LNCAP (cell line): Measurements from ENCODE around the gene TMBIM1.

Experiments used
- CTCF ChIP-seq: fragments of 450-650 bp; IDR thresholded peaks from 2 replicates; pipeline ENCODE4 v1.5.1; 2017; ENCODE audit warnings: mild to moderate bottlenecking

TMBIM1 gene

DNA sequence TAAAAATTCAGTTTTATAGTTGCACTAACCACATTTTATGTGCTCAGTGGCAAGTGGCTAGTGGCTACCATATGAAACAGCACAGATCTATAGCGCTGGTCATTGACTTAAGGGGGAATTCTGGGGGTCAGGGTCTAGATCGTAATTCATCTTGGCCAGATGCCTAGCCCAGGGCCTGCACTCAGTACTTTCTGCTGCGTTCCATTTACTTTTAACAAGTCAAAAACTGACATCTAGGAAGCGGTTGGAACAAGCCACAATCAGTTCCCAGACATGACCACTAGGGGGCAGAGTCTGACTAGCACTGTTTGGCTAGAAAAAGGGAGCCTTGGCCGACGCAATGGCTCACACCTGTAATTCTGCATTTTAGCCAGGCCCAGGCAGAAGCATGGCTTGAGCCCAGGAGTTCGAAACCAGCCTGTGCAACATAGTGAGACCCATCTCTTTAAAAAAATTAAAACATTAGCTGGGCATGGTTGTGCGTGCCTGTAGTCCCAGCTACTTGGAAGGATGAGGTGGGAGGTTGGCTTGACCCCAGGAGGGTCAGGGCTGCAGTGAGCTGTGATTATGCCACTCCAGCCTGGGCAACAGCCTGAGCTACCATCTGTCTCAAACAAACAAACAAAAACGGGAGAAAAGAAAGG is 9.0 kb upstream of the TMBIM1 start:
- TF ChIP-seq CTCF = peak; percentile 82

GRCh38 chr2:218300141-218300540 is 7.8 kb upstream of the TMBIM1 start:
- TF ChIP-seq CTCF = no peak

DNA sequence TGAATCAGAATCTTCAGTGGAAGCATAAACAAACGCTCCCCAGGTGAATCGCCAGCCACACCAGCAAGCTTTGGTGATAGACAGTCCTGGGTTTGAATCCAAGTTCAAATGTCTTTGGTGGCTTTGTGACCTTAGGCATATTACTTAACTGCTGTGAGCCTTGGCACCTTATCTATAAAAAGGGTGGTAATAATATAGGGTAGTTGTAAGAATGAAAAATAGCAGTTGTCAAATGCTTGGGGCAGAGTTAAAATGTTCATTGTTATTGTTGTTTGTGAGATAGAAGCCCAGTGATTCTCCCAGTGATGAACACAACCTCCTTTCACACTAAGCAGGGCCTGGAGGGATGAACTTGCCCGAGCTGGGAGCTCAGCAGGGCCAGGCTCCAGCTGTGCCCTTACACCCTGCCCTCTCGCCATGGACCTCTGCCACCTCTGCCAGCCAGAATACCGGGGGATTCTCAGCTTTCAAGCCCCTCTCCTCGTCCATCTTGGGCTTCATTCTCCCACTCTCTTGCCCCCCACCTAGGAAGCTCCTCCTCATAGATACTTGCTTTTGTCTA is 6.1 kb upstream of the TMBIM1 start:
- TF ChIP-seq CTCF = no peak

DNA sequence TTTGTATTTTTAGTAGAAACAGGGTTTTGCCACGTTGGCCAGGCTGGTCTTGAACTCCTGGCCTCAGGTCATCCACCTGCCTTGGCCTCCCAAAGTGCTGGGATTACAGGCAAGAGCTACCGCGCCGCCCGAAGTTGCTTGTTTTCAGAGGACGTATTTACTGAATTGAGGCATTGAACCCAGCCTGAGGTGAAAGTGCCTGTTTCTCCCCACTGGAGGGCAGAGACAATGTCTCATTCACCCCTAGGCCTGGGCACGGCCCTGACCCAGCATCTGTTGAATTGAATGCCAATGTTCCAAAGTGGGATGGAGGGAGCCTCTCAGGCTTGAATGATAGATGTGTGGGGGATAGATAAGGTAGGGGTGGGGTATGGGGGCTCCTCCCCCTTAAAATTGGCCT is 4.5 kb upstream of the TMBIM1 start:
- no peak for TF ChIP-seq CTCF

DNA sequence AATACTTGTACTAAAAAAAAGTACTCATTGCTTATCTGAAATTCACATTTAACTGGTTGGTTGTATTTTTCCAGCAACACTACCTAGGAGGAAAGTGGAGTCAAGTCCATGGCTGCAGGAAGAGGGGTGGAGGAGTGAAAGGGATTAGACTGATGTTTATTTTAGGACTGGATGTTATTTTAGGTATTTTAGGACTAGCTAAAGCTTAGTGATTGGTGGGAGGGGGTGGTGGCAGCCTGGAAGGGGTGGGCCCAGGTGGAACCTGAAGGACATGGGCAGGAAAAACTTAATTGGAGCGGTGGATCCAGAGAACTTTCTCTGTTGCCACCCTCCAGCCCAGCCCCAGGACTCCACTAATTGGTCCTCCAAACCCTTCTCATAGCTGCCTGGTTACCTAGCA is 3.9 kb upstream of the TMBIM1 start:
- no peak for TF ChIP-seq CTCF

DNA sequence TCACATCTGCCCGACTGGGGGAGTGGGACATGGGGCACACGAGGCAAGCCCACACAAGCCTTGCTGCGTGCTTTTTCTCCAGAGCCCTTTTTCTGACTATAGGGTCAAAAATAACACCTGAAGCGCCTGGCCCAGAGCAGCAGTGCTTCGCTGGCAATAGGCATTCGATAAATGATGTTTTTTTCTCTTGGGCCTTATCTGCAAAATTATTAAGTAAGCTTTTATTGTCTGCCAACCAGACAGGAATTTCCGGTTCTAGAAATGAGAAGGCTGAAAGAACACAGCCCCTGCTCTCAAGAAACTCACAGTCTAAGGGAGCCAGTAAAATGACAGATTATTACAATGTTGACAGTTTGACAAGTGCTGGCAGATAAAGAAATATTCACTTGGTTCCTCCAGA is 2.7 kb upstream of the TMBIM1 start:
- no peak for TF ChIP-seq CTCF

DNA sequence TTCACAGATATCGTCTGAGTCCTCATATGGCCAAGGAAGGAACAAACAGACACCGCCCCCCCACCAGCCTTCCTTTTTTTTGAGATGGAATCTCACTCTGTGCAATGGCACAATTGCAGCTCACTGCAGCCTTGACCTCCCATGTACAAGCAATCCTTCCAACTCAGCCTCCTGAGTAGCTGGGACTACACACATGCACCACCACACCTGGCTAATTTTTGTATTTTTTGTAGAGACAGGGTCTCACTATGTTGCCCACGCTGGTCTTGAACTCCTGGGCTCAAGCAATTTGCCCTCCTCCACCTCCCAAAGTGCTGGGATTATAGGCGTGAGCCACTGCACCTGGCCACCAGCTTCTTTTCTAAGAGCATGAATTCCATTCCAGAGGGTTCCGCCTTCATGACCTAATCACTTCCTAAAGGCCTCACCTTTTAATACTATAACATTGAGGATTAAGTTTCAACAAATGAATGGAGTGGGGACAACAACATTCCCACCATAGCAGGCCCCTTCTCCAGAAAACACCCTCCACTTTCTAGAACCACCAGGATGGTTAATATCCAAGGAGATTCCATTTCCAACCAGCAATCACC is 2.2 kb upstream of the TMBIM1 start:
- TF ChIP-seq CTCF = no peak
